NB4 (cell line): ENCODE results near the gene LZTS2.

Experiments used
- MYC ChIP-seq: IDR thresholded peaks from 2 replicates; pipeline ENCODE4 v1.6.1; 2011; ENCODE audit warnings: low read depth, low read length
- POLR2A ChIP-seq: IDR thresholded peaks from 2 replicates; pipeline ENCODE4 v1.6.1; 2011; ENCODE audit warnings: mild to moderate bottlenecking; ENCODE audit not compliant: insufficient read length; ENCODE audit errors: extremely low read depth
- TF ChIP-seq, protein P1 (sequence below): IDR thresholded peaks from one replicate; pipeline ENCODE4 v1.5.1; 2012; ENCODE audit warnings: low read depth, low read length
- TF ChIP-seq, protein P2 (sequence below): IDR thresholded peaks from 2 replicates; pipeline ENCODE4 v1.6.1; 2011; ENCODE audit warnings: low read depth, low read length

GRCh38 chr10:101029520-101030295 lies 30.1 kb downstream of the LZTS2 start:
- TF ChIP-seq POLR2A (no peak), MYC (no peak)
- TF ChIP-seq, protein P1, sequence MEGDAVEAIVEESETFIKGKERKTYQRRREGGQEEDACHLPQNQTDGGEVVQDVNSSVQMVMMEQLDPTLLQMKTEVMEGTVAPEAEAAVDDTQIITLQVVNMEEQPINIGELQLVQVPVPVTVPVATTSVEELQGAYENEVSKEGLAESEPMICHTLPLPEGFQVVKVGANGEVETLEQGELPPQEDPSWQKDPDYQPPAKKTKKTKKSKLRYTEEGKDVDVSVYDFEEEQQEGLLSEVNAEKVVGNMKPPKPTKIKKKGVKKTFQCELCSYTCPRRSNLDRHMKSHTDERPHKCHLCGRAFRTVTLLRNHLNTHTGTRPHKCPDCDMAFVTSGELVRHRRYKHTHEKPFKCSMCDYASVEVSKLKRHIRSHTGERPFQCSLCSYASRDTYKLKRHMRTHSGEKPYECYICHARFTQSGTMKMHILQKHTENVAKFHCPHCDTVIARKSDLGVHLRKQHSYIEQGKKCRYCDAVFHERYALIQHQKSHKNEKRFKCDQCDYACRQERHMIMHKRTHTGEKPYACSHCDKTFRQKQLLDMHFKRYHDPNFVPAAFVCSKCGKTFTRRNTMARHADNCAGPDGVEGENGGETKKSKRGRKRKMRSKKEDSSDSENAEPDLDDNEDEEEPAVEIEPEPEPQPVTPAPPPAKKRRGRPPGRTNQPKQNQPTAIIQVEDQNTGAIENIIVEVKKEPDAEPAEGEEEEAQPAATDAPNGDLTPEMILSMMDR = no peak
- TF ChIP-seq, protein P2, sequence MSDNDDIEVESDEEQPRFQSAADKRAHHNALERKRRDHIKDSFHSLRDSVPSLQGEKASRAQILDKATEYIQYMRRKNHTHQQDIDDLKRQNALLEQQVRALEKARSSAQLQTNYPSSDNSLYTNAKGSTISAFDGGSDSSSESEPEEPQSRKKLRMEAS = no peak
